Kidney (tissue), 14 donors: ENCODE measurements around the gene RAET1L. TPM values are rescaled to one million over a fixed set of nuclear protein-coding genes. Genes with fewer than 3 reads are reported as not detected.
"Not testable (repeated sequence)": the region's sequence is repeated elsewhere in the genome, so short reads cannot be mapped to it uniquely, and the experiment has no call there.

Source experiments
- DNase-seq, 5 donors: peaks; one replicate each; pipeline ENCODE4 v3.0.0-alpha.2; 2013 to 2020
- FAIRE-seq: peaks from 2 replicates; lab custom pipeline; 2012; peaks lifted over from hg19 to GRCh38; lab: Jason Lieb, UNC
- H3K27ac ChIP-seq, 2 donors: one replicate each; pipeline ENCODE4 v1.7.0; 2013; ENCODE audit warnings: low read depth in 2 of 2, low read length in 2 of 2, inconsistent platforms in 1 of 2
- H3K27me3 ChIP-seq: one replicate; pipeline ENCODE4 v1.7.1; 2013; ENCODE audit warnings: low read length, inconsistent platforms; ENCODE audit not compliant: control insufficient read depth, insufficient read depth
- H3K36me3 ChIP-seq, 3 donors: one replicate each; pipeline versions ENCODE4 v1.7.0 to v1.7.1; 2013; ENCODE audit warnings: low read length in 3 of 3, control low read depth in 1 of 3, inconsistent platforms in 1 of 3; ENCODE audit not compliant: insufficient read depth in 3 of 3, control insufficient read depth in 2 of 3
- H3K4me1 ChIP-seq, 3 donors: one replicate each; pipeline versions ENCODE4 v1.7.0 to v1.7.1; 2013; ENCODE audit warnings: low read length in 3 of 3, inconsistent platforms in 1 of 3, low read depth in 1 of 3; ENCODE audit not compliant: control insufficient read depth in 2 of 3, insufficient read depth in 2 of 3
- H3K4me3 ChIP-seq, 3 donors: one replicate each; pipeline versions ENCODE4 v1.7.0 to v1.8.1; 2013; ENCODE audit warnings: low read length in 3 of 3, control low read depth in 1 of 3, inconsistent platforms in 1 of 3
- H3K9ac ChIP-seq, 3 donors: one replicate each; pipeline versions ENCODE4 v1.7.0 to v1.7.1; 2013; ENCODE audit warnings: low read length in 3 of 3, control low read depth in 1 of 3, inconsistent platforms in 1 of 3
- H3K9me3 ChIP-seq, 3 donors: one replicate each; pipeline versions ENCODE4 v1.7.0 to v1.7.1; 2013; ENCODE audit warnings: low read length in 3 of 3, control low read depth in 1 of 3, inconsistent platforms in 1 of 3; ENCODE audit not compliant: control insufficient read depth in 2 of 3, insufficient read depth in 1 of 3
- CTCF ChIP-seq: IDR thresholded peaks from 3 replicates; pipeline ENCODE4 v1.5.1; 2012; ENCODE audit warnings: mild to moderate bottlenecking, moderate library complexity, borderline replicate concordance; ENCODE audit not compliant: insufficient read depth; ENCODE audit errors: extremely low read depth
- intact Hi-C: fragments of 100-400 bp; cut with DNase I; formaldehyde crosslinking; loops from one replicate; pipeline ENCODE4 v1.11.1; 2022
- polyA plus RNA-seq: library from polyadenylated mRNA; stranded (reverse); fragments of 350-450 nt; fragmentation: Illumina TruSeq; extraction: RNeasy Lipid Tissue Mini Kit (QIAGEN cat#74804); gene quantifications from one replicate; pipeline ENCODE4 v1.2.3, GENCODE V29; 2014; ENCODE audit warnings: low read depth, low replicate concordance; ENCODE audit not compliant: insufficient read depth
- total RNA-seq: library from RNA; stranded (reverse); fragmentation: NEBNext Ultra II Directional; extraction: Animal tissue kit (Norgen Biotek cat#: 25700); gene quantifications from one replicate; pipeline ENCODE4 v1.2.1, GENCODE V29; 2021
- donor health status: control.
- donor health status: control.
- donor health status: control.
- donor health status: control.
- donor health status: control.
- donor health status: DM: yes; HTN: yes; CAD: no.
- donor health status: Normal renal cell carcinoma (clear cell type).

Gene RAET1L
- total and polyA plus RNA-seq, 2 donors from 2014 or later, result 3.3 TPM; not detected in 1

GRCh38 chr6:150068151-150068550 is 42.8 kb upstream of the RAET1L start:
- H3K27me3 ChIP-seq, result no peaks in the 10 kb centered on the region
- TF ChIP-seq CTCF, result no peak
- H3K36me3 ChIP-seq, result peaks cover 0 to 2% (median 0%) of the 10 kb centered on the region in 3 donors
- DNase-seq (peak in 2 of 5 donors; percentile 21 to 60), FAIRE-seq (no peak)
- H3K9me3 ChIP-seq, result no peaks in the 10 kb centered on the region
- H3K27ac ChIP-seq, result no peak overlapping the region
- intact Hi-C loops, result no loop called here
- H3K4me3 ChIP-seq, result peak overlapping the region; percentile 54 to 76 (median 61)
- H3K4me1 ChIP-seq, result peaks cover 0 to 4% (median 0%) of the 10 kb centered on the region in 3 donors
- peak overlapping the region in 2 of 3 donors; percentile 27 to 58 for H3K9ac ChIP-seq

- Histone ChIP-seq H3K4me1 (peaks cover 0 to 4% (median 0%) of the 10 kb centered on the region in 3 donors), H3K9ac (no peak overlapping the region), H3K36me3 (peaks cover 0 to 2% (median 0%) of the 10 kb centered on the region in 3 donors), H3K27ac (no peak overlapping the region), H3K9me3 (no peaks in the 10 kb centered on the region), H3K27me3 (no peaks in the 10 kb centered on the region), H3K4me3 (no peak overlapping the region)
- FAIRE-seq, result no peak
- TF ChIP-seq CTCF, result no peak
- intact Hi-C loops, result no loop called here
- no peak for DNase-seq
Measured at GRCh38 chr6:150065083-150065482, 39.8 kb upstream of the RAET1L start.

DNA sequence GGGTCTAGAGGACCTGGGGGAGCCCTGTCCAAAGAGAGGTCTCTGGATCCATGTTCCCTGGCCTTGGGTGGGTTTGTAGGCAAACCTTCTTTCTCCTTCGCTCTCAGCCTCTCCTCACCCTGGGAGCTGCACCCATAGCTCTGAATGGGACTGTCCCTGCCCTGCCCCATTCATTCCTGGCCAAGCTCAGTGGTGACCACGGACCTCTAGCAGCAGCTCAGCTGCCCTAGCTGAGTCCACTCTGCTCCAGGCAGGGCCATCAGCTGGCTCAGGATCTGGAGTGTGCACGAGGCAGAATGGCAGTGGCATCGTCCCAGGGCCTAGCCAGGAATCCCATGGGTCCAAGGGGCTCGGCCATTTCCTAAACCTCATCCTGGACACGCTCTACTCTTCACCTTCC is 38.3 kb upstream of the RAET1L start:
- Histone ChIP-seq H3K4me3 (no peak overlapping the region), H3K27me3 (no peaks in the 10 kb centered on the region), H3K9ac (no peak overlapping the region), H3K36me3 (peaks cover 0 to 2% (median 0%) of the 10 kb centered on the region in 3 donors), H3K27ac (no peak overlapping the region), H3K4me1 (peaks cover 0 to 4% (median 0%) of the 10 kb centered on the region in 3 donors), H3K9me3 (no peaks in the 10 kb centered on the region)
- intact Hi-C loops, result no loop called here
- TF ChIP-seq CTCF, result no peak
- peak in 1 of 5 donors; percentile 23 for DNase-seq
- FAIRE-seq, result no peak

DNA sequence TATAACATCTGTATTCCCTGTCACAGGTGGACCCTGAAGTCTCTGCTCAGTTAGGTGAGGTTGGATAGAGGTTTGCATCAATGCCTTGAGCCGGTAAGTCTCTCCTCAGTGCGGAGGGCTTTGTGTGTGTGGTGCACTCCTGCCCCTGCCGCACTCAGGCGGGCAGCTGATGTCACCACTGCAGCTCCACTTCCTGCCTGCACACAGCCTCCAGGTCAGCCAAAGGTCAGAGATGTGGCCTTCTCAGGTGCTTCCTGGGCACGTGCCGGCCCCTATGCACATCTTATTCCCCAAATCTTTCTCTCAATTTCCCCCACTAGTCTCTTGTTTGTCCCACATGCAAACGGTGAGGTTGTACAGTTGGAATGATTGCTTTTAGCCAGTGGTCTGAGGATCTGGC is 34.6 kb upstream of the RAET1L start:
- H3K36me3 ChIP-seq, H3K9ac ChIP-seq, H3K9me3 ChIP-seq, H3K27me3 ChIP-seq, H3K4me1 ChIP-seq, intact Hi-C loops, H3K4me3 ChIP-seq, FAIRE-seq, H3K27ac ChIP-seq: not testable (repeated sequence)
- DNase-seq, result peak in 1 of 5 donors; percentile 16
